K562 (cell line): ENCODE measurements around the gene TOGARAM2.

ENCODE experiments used
- ATF2 ChIP-seq: sonication (generic); formaldehyde crosslinking; IDR thresholded peaks from 2 replicates; pipeline ENCODE4 v1.8.1; 2022; ENCODE audit warnings: missing genetic modification reagents
- CTCF ChIP-seq, 3 experiments: IDR thresholded peaks in 2 of 3; conservative IDR thresholded peaks in 1 of 3; 2 replicates each; pipeline ENCODE4 v1.5.1; 2011 to 2012; ENCODE audit warnings: low read length in 3 of 3, mild to moderate bottlenecking in 3 of 3, control low read depth in 2 of 3, improper control_type of control experiment in 1 of 3, inconsistent platforms in 1 of 3, low read depth in 1 of 3, mixed read lengths in 1 of 3, moderate library complexity in 1 of 3; ENCODE audit not compliant: insufficient read depth in 2 of 3
- FOXP1 ChIP-seq: sonication (generic); formaldehyde crosslinking; IDR thresholded peaks from 2 replicates; pipeline ENCODE4 v1.8.0; 2022; ENCODE audit warnings: mild to moderate bottlenecking, missing genetic modification reagents
- MAX ChIP-seq: sonication (generic); formaldehyde crosslinking; IDR thresholded peaks from 2 replicates; pipeline ENCODE4 v1.9.0; 2022; ENCODE audit warnings: mild to moderate bottlenecking, missing genetic modification reagents
- MCM7 ChIP-seq, 2 experiments: fragments of 450-650 bp; IDR thresholded peaks; 2 replicates each; pipeline ENCODE4 v1.6.1; 2016 to 2018
- RBBP5 ChIP-seq: fragments of 200-600 bp; sonication (generic); IDR thresholded peaks from 2 replicates; pipeline ENCODE4 v1.6.1; 2012; ENCODE audit warnings: borderline replicate concordance, mild to moderate bottlenecking, low read length, control low read depth, inconsistent platforms; ENCODE audit not compliant: insufficient read depth, poor library complexity, severe bottlenecking
- TBL1XR1 ChIP-seq, 2 experiments: IDR thresholded peaks; 2 replicates each; pipeline ENCODE4 v1.6.1; 2012; ENCODE audit warnings: improper control_type of control experiment in 2 of 2, low read length in 2 of 2, mild to moderate bottlenecking in 1 of 2
- TEAD2 ChIP-seq: fragments of 450-650 bp; IDR thresholded peaks from 2 replicates; pipeline ENCODE4 v1.6.1; 2016; ENCODE audit warnings: missing genetic modification characterization, control low read depth, missing compliant biosample characterization
- USF2 ChIP-seq: sonication (generic); formaldehyde crosslinking; IDR thresholded peaks from 2 replicates; pipeline ENCODE4 v1.5.0; 2020; ENCODE audit warnings: missing genetic modification reagents

- no peak for TF ChIP-seq RBBP5
- no peak for TF ChIP-seq USF2 (CRISPR knock-in tag)
- no peak for TF ChIP-seq TBL1XR1 (IDR thresholded peaks at IDR 0.05; ENCODE audit: low read length in 2 of 2)
- no peak for TF ChIP-seq MCM7 (IDR thresholded peaks at IDR 0.05)
- TF ChIP-seq TEAD2 = no peak
- no peak for TF ChIP-seq MAX (CRISPR knock-in tag)
- no peak for TF ChIP-seq CTCF (IDR thresholded peaks at IDR 0.05 in 2 of 3, conservative IDR thresholded peaks at IDR 0.05 in 1 of 3; ENCODE audit: insufficient read depth in 2 of 3, low read depth in 1 of 3, low read length in 3 of 3)
- TF ChIP-seq FOXP1 (CRISPR knock-in tag) = no peak
- no peak for TF ChIP-seq ATF2 (CRISPR knock-in tag)
These were observed 72.7 kb downstream of the TOGARAM2 start for GRCh38 chr2:29053670-29054400.
